Measurements from ENCODE around the gene SCGB3A2. TPM values are rescaled to one million over a fixed set of nuclear protein-coding genes. Genes with fewer than 3 reads are reported as not detected.
"Not testable (repeated sequence)": the region's sequence is repeated elsewhere in the genome, so short reads cannot be mapped to it uniquely, and the experiment has no call there.

SCGB3A2 gene
- polyA plus RNA-seq, 4 donors = 4.5 TPM; not detected in 3

DNA sequence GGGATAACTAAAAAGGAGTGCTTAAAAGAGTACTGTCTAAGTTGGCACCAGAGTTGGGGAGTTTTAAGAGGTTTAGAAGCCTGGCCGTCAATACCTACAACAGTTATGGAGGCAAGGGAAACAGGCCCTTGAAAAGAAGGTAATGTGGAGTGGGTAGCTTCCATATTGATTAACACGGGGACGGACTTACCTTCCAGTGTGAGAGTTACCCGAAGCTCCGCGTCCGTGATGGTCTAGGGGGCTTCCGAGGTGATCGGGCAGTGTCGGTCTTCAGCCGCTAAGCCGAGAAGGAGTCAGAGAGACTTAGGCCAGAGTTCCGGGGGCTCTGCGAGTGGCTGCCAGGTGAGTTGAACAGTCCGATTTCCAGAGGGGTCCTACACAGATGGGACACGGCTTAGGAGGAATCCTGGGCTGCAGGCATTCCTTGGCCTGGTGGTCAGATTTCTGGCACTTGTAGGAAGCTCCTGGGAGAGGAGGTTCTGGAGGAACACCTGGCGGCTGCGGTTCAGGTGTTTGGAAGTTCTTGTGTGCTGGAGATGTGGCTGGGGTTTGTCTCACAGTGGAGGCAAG, 6.4 kb upstream of the SCGB3A2 start:
- H3K9me3 ChIP-seq (ENCODE audit: control insufficient read depth in 2 of 2, insufficient read depth in 1 of 2, low read depth in 1 of 2, low read length in 1 of 2); FAIRE-seq: not testable (repeated sequence)

GRCh38 chr5:147872744-147873435, 5.6 kb upstream of the SCGB3A2 start:
- H3K27me3 ChIP-seq (ENCODE audit: control insufficient read depth in 3 of 3, insufficient read depth in 3 of 3, low read length in 3 of 3); H3K36me3 ChIP-seq (ENCODE audit: control insufficient read depth in 3 of 3, insufficient read depth in 2 of 3, low read depth in 1 of 3, low read length in 3 of 3); H3K4me1 ChIP-seq (ENCODE audit: control insufficient read depth in 3 of 3, insufficient read depth in 2 of 3, low read depth in 1 of 3, low read length in 2 of 3); DNase-seq; H3K4me3 ChIP-seq (ENCODE audit: low read depth in 1 of 3, low read length in 3 of 3); H3K9me3 ChIP-seq (ENCODE audit: control insufficient read depth in 2 of 2, insufficient read depth in 1 of 2, low read depth in 1 of 2, low read length in 1 of 2); FAIRE-seq; H3K27ac ChIP-seq (ENCODE audit: low read depth in 1 of 3, low read length in 2 of 3): not testable (repeated sequence)
- WGBS, 3 donors = 88 to 91% (median 91%) methylated on average over 16 of the region's 16 CpGs

More for the DNA sequence above, 6.4 kb upstream of the SCGB3A2 start:
- not testable (repeated sequence) for H3K4me1 ChIP-seq (ENCODE audit: control insufficient read depth in 3 of 3, insufficient read depth in 2 of 3, low read depth in 1 of 3, low read length in 2 of 3); DNase-seq; H3K4me3 ChIP-seq (ENCODE audit: low read depth in 1 of 3, low read length in 3 of 3); H3K27me3 ChIP-seq (ENCODE audit: control insufficient read depth in 3 of 3, insufficient read depth in 3 of 3, low read length in 3 of 3); H3K27ac ChIP-seq (ENCODE audit: low read depth in 1 of 3, low read length in 2 of 3); H3K36me3 ChIP-seq (ENCODE audit: control insufficient read depth in 3 of 3, insufficient read depth in 2 of 3, low read depth in 1 of 3, low read length in 3 of 3)
- 94 to 95% (median 95%) methylated on average over 17 to 18 of the region's 18 CpGs for WGBS, 3 donors

DNA sequence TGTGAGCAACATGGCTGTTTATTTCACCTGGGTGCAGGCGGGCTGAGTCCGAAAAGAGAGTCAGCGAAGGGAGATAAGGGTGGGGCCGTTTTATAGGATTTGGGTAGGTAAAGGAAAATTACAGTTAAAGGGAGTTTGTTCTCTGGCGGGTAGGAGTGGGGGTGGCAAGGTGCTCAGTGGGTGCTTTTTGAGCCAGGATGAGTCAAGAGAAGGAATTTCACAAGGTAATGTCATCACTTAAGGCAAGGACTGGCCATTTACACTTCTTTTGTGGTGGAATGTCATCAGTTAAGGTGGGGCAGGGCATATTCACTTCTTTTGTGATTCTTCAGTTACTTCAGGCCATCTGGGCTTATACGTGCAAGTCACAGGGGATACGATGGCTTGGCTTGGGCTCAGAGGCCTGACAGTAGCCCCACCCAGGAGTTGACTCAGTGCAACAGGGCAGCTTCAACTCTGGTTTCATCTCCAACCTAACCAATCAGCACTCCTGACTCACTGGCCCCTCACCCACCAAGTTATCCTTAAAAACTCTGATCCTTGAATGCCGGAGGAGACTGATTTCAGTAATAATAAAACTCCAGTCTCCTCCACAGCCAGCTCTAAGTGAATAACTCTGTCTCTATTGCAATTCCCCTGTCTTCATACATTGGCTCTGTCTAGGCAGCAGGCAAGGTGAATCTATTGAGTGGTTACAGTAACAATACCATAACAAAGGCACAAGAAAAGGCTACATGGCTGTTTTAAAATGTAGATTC, 4.2 kb upstream of the SCGB3A2 start:
- H3K27me3 ChIP-seq (ENCODE audit: control insufficient read depth in 3 of 3, insufficient read depth in 3 of 3, low read length in 3 of 3); H3K4me1 ChIP-seq (ENCODE audit: control insufficient read depth in 3 of 3, insufficient read depth in 2 of 3, low read depth in 1 of 3, low read length in 2 of 3); DNase-seq; H3K36me3 ChIP-seq (ENCODE audit: control insufficient read depth in 3 of 3, insufficient read depth in 2 of 3, low read depth in 1 of 3, low read length in 3 of 3); H3K4me3 ChIP-seq (ENCODE audit: low read depth in 1 of 3, low read length in 3 of 3); FAIRE-seq; H3K27ac ChIP-seq (ENCODE audit: low read depth in 1 of 3, low read length in 2 of 3); H3K9me3 ChIP-seq (ENCODE audit: control insufficient read depth in 2 of 2, insufficient read depth in 1 of 2, low read depth in 1 of 2, low read length in 1 of 2): not testable (repeated sequence)
- WGBS, 3 donors = 75 to 95% (median 78%) methylated on average over 4 to 5 of the region's 8 CpGs

DNA sequence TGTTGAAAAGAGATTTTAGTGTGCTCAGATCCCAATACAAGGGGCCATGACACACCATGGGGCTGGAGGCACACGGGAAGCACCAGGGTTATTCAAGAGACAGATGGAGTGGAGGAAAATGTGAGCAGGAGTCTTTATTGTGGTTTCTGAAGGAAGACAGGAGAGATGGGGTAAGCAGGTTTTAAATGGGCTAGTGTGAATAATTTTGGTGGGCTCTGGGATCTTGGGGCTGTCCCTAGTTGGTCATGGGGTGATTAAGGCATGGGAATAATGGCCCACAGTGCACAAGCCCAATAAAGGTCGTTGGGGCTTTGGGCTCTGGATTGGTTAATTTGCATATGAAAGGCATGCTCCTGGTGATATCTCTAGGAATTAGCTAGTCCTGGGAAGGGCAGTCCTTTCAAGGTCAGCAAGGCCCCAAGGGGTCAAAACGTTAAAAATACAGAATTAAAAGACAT, 3.6 kb upstream of the SCGB3A2 start:
- Histone ChIP-seq H3K27me3 (ENCODE audit: control insufficient read depth in 3 of 3, insufficient read depth in 3 of 3, low read length in 3 of 3) (no peaks in the 10 kb centered on the region), H3K9me3 (ENCODE audit: control insufficient read depth in 2 of 2, insufficient read depth in 1 of 2, low read depth in 1 of 2, low read length in 1 of 2) (no peaks in the 10 kb centered on the region), H3K27ac (ENCODE audit: low read depth in 1 of 3, low read length in 2 of 3) (no peak overlapping the region), H3K36me3 (ENCODE audit: control insufficient read depth in 3 of 3, insufficient read depth in 2 of 3, low read depth in 1 of 3, low read length in 3 of 3) (no peaks in the 10 kb centered on the region), H3K4me3 (ENCODE audit: low read depth in 1 of 3, low read length in 3 of 3) (no peak overlapping the region), H3K4me1 (ENCODE audit: control insufficient read depth in 3 of 3, insufficient read depth in 2 of 3, low read depth in 1 of 3, low read length in 2 of 3) (no peaks in the 10 kb centered on the region)
- FAIRE-seq (no peak), DNase-seq (no peak)
- WGBS, 3 donors = 30 to 43% (median 43%) methylated on average over 3 of the region's 3 CpGs

GRCh38 chr5:147876141-147876540, 2.4 kb upstream of the SCGB3A2 start:
- no peak overlapping the region for H3K4me3 ChIP-seq (ENCODE audit: low read depth in 1 of 3, low read length in 3 of 3)
- FAIRE-seq = no peak
- no peaks in the 10 kb centered on the region for H3K36me3 ChIP-seq (ENCODE audit: control insufficient read depth in 3 of 3, insufficient read depth in 2 of 3, low read depth in 1 of 3, low read length in 3 of 3)
- no peak overlapping the region for H3K27ac ChIP-seq (ENCODE audit: low read depth in 1 of 3, low read length in 2 of 3)
- no peaks in the 10 kb centered on the region for H3K9me3 ChIP-seq (ENCODE audit: control insufficient read depth in 2 of 2, insufficient read depth in 1 of 2, low read depth in 1 of 2, low read length in 1 of 2)
- DNase-seq = no peak
- H3K4me1 ChIP-seq (ENCODE audit: control insufficient read depth in 3 of 3, insufficient read depth in 2 of 3, low read depth in 1 of 3, low read length in 2 of 3) = no peaks in the 10 kb centered on the region
- H3K27me3 ChIP-seq (ENCODE audit: control insufficient read depth in 3 of 3, insufficient read depth in 3 of 3, low read length in 3 of 3) = no peaks in the 10 kb centered on the region

DNA sequence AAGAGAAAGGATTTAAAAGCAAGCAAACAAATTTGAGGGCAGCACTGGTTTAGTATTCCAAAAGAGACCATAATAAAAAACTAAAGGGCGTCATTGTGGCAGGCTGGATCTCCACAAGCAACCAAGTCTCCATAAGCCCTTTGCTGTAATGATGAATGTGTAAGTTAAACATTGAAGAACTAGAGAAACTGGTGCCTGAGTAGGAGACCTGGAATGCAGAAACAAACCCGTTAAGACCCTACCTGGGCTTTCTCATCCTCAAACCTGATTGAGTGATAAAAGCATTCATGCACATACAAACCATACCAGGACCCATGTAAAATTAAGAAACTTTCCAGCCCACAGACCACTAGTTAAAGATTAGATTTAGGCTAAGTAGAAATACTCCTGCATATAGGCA, 1.9 kb upstream of the SCGB3A2 start:
- 63 to 77% (median 73%) methylated on average over 2 of the region's 2 CpGs for WGBS, 3 donors
- Histone ChIP-seq H3K9me3 (ENCODE audit: control insufficient read depth in 2 of 2, insufficient read depth in 1 of 2, low read depth in 1 of 2, low read length in 1 of 2) (no peaks in the 10 kb centered on the region), H3K4me3 (ENCODE audit: low read depth in 1 of 3, low read length in 3 of 3) (no peak overlapping the region), H3K36me3 (ENCODE audit: control insufficient read depth in 3 of 3, insufficient read depth in 2 of 3, low read depth in 1 of 3, low read length in 3 of 3) (no peaks in the 10 kb centered on the region), H3K27ac (ENCODE audit: low read depth in 1 of 3, low read length in 2 of 3) (no peak overlapping the region), H3K27me3 (ENCODE audit: control insufficient read depth in 3 of 3, insufficient read depth in 3 of 3, low read length in 3 of 3) (no peaks in the 10 kb centered on the region), H3K4me1 (ENCODE audit: control insufficient read depth in 3 of 3, insufficient read depth in 2 of 3, low read depth in 1 of 3, low read length in 2 of 3) (no peaks in the 10 kb centered on the region)
- no peak for FAIRE-seq
- no peak for DNase-seq

- Histone ChIP-seq H3K9me3 (ENCODE audit: control insufficient read depth in 2 of 2, insufficient read depth in 1 of 2, low read depth in 1 of 2, low read length in 1 of 2) (no peaks in the 10 kb centered on the region), H3K4me3 (ENCODE audit: low read depth in 1 of 3, low read length in 3 of 3) (no peak overlapping the region), H3K4me1 (ENCODE audit: control insufficient read depth in 3 of 3, insufficient read depth in 2 of 3, low read depth in 1 of 3, low read length in 2 of 3) (no peaks in the 10 kb centered on the region), H3K27ac (ENCODE audit: low read depth in 1 of 3, low read length in 2 of 3) (no peak overlapping the region), H3K27me3 (ENCODE audit: control insufficient read depth in 3 of 3, insufficient read depth in 3 of 3, low read length in 3 of 3) (no peaks in the 10 kb centered on the region), H3K36me3 (ENCODE audit: control insufficient read depth in 3 of 3, insufficient read depth in 2 of 3, low read depth in 1 of 3, low read length in 3 of 3) (no peaks in the 10 kb centered on the region)
- no peak for FAIRE-seq
- WGBS, 3 donors = 96 to 99% (median 98%) methylated on average over 3 of the region's 3 CpGs
- DNase-seq = no peak
Measured at GRCh38 chr5:147879784-147880183, 1.3 kb downstream of the SCGB3A2 start.

DNA sequence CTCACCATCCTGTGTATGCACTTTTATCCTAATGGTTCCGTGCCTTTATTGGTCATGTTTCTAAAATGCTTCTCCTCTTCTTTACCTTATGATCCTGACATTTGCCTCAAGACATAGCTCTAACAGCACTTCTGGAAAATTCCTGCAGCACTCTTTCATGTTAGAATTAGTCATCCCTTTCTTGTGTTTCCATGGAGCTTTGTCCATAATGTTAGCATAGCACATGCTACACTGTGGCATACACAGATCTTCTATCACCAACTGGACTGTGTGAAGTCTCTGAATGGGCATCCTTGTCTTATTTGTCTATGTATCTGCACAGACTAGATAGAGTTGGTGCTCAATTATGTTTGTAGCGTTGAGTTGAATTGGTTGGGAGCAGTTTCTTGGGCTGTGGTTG, 2.0 kb downstream of the SCGB3A2 start:
- no peaks in the 10 kb centered on the region for H3K9me3 ChIP-seq (ENCODE audit: control insufficient read depth in 2 of 2, insufficient read depth in 1 of 2, low read depth in 1 of 2, low read length in 1 of 2)
- FAIRE-seq = no peak
- no peaks in the 10 kb centered on the region for H3K4me1 ChIP-seq (ENCODE audit: control insufficient read depth in 3 of 3, insufficient read depth in 2 of 3, low read depth in 1 of 3, low read length in 2 of 3)
- WGBS, 3 donors = 90 to 100% (median 93%) methylated on average over 2 of the region's 2 CpGs
- H3K36me3 ChIP-seq (ENCODE audit: control insufficient read depth in 3 of 3, insufficient read depth in 2 of 3, low read depth in 1 of 3, low read length in 3 of 3) = no peaks in the 10 kb centered on the region
- H3K27ac ChIP-seq (ENCODE audit: low read depth in 1 of 3, low read length in 2 of 3) = no peak overlapping the region
- no peak overlapping the region for H3K4me3 ChIP-seq (ENCODE audit: low read depth in 1 of 3, low read length in 3 of 3)
- DNase-seq = no peak
- no peaks in the 10 kb centered on the region for H3K27me3 ChIP-seq (ENCODE audit: control insufficient read depth in 3 of 3, insufficient read depth in 3 of 3, low read length in 3 of 3)

Data from small intestine (tissue), 7 donors.